ENCODE results near the gene RGS4. TPM values are rescaled to one million over a fixed set of nuclear protein-coding genes. Genes with fewer than 3 reads are reported as not detected.

Gene RGS4
- total RNA-seq, 1 experiment from 2014 or later, result 6.4 TPM

GRCh38 chr1:163124812-163125211, 55.7 kb downstream of the RGS4 start:
- no peaks in the 10 kb centered on the region for H3K36me3 ChIP-seq
- H3K27me3 ChIP-seq, result no peaks in the 10 kb centered on the region
- H3K4me3 ChIP-seq, result no peak overlapping the region
- DNase-seq, result no peak
- no peaks in the 10 kb centered on the region for H3K9me3 ChIP-seq

Other genes with a start within 250 kb of the RGS4 start
- gene CCDC190, start 208.2 kb upstream of the RGS4 start, total RNA-seq (2014; rRNA removed; shearing (Covaris generic); ENCODE audit: low replicate concordance), result not detected in 2 replicates
- 0.30 and 13.7 TPM in 2 replicates for gene RGS5, start 133.6 kb downstream of the RGS4 start, total RNA-seq (2014; rRNA removed; shearing (Covaris generic); ENCODE audit: low replicate concordance)

Data from MG63 (cell line).